Heart left ventricle (tissue), 13 donors: Measurements from ENCODE around the gene SPRED3.

Experiments used
- CTCF ChIP-seq, 12 donors: fragments of 200-600 bp; sonication (generic) in 4 of 12; IDR thresholded peaks; one replicate each; pipeline versions ENCODE4 v1.5.0 to v1.8.0; 2018 to 2022; ENCODE audit warnings: antibody characterized with exemption in 12 of 12, mild to moderate bottlenecking in 5 of 12
- POLR2A ChIP-seq, 2 donors: fragments of 450-650 bp; IDR thresholded peaks; one replicate each; pipeline ENCODE4 v1.6.1; 2017; ENCODE audit warnings: antibody characterized with exemption in 2 of 2, mild to moderate bottlenecking in 2 of 2, moderate library complexity in 2 of 2
- donor health status: ischemic (EF 13 %, LVEDD 7.1; RV severe dilation, severe dysfunction).
- donor health status: DM: no; HTN: yes; CAD: no.
- donor health status: DM: no; HTN: no; CAD: no.
- donor health status: ischemic (EF 25% LVEDD 6.9; RV normal size, moderate dysfunction).
- donor health status: ischemic (EF 25% LVEDD 5.7; RV mildly dilated, moderate dysfunction).
- donor health status: ischemic (EF 35%, LVEDD 5.7; RV mildly dilated, moderate dysfunction).
- donor health status: nonischemic (EF 11% LVEDD 7.7; RV severe dilation, severe dysfunction).
- donor health status: DM: yes; HTN: yes; CAD: no.
- donor health status: PGD.
- donor health status: ischemic (EF 29% LVEDD 5.4; RV normal size, mild dysfunction).
- donor health status: nonischemic (EF 23%, LVEDD 6.1; RV moderate dilation, normal function).

DNA sequence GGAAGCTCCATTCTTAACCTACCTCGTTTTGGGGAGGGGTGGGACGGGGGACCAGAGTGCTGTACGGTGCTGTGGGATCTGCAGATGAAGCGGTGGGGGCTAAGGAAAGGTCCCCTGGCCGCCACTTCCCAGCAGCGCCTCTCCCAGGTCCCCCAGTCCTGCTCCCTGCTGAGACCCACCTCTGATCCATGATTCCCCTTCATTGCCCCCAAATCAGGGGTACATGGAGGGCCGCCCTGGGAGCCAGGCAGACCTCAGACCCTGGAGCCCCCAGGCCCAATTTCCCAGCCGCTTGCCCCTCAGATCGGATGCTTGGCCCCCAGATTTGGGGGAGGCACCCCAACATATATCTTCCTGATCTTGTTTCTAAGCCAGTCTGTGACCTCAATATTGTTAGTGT lies 10.6 kb downstream of the SPRED3 start:
- TF ChIP-seq CTCF (IDR thresholded peaks at IDR 0.05) (no peak), POLR2A (IDR thresholded peaks at IDR 0.05) (no peak)
